GM12875 (cell line): ENCODE measurements around the gene GAB2.

Experiments
- H3K4me3 ChIP-seq: one replicate; pipeline ENCODE4 v1.5.1; 2011; ENCODE audit warnings: low read depth, low read length, control low read depth
- TF ChIP-seq, protein P1 (sequence below): IDR thresholded peaks from 2 replicates; pipeline ENCODE4 v1.5.1; 2011; ENCODE audit warnings: low read depth, mild to moderate bottlenecking, control low read depth, inconsistent platforms, low read length, moderate library complexity, borderline replicate concordance; ENCODE audit not compliant: insufficient read depth

GAB2 gene

DNA sequence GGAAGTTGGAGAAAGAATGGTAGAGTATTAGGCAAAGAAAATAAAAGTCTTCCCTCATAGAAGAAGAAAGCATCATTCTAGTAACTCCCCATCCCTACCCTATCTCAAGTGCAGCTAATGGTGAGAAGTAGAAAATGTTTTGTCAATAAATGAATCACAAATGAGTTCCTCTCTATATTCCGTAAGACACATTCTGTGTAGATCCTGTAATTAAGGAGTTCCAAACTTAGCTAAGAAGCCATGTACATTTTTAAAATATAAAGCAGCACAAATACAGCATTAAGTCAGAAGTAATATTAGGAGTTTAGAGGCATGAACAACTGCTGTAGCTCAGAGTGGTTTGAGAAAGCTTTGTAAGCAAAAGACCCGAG lies 80.1 kb downstream of the GAB2 start:
- no peak overlapping the region for H3K4me3 ChIP-seq
- TF ChIP-seq, protein P1, sequence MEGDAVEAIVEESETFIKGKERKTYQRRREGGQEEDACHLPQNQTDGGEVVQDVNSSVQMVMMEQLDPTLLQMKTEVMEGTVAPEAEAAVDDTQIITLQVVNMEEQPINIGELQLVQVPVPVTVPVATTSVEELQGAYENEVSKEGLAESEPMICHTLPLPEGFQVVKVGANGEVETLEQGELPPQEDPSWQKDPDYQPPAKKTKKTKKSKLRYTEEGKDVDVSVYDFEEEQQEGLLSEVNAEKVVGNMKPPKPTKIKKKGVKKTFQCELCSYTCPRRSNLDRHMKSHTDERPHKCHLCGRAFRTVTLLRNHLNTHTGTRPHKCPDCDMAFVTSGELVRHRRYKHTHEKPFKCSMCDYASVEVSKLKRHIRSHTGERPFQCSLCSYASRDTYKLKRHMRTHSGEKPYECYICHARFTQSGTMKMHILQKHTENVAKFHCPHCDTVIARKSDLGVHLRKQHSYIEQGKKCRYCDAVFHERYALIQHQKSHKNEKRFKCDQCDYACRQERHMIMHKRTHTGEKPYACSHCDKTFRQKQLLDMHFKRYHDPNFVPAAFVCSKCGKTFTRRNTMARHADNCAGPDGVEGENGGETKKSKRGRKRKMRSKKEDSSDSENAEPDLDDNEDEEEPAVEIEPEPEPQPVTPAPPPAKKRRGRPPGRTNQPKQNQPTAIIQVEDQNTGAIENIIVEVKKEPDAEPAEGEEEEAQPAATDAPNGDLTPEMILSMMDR = no peak

DNA sequence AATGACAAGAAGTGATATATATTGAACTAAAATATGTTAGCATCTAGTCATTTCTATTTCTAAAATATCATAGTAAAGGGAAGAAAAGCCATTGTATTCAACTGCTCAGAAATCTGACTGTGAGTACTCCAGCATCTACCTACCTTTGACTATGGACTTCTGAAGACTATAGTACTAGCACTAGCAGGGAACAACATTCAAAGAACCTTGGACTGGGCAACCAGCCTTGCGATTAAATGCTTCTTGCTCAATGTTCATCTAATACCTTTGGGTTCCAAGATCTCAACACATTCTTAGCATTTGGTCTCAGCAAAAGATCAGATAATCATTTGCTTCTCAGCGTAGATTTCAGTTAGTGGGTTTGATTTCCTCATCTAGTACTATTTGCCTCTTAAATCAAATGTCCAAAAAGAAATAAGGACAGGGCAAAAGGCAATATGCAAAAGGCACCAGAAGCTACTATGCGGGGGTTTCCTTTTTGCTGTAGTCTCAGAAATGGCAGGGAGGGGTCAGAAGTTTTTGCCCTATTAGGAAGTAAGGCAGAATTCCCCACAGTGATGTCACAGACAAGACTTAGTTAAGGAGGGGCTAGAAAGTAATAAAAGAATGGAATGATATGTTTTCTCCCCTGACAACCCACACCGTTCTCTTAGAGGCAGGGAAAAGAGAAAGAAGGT lies 80.6 kb downstream of the GAB2 start:
- TF ChIP-seq, protein P1 = no peak
- H3K4me3 ChIP-seq = no peak overlapping the region

DNA sequence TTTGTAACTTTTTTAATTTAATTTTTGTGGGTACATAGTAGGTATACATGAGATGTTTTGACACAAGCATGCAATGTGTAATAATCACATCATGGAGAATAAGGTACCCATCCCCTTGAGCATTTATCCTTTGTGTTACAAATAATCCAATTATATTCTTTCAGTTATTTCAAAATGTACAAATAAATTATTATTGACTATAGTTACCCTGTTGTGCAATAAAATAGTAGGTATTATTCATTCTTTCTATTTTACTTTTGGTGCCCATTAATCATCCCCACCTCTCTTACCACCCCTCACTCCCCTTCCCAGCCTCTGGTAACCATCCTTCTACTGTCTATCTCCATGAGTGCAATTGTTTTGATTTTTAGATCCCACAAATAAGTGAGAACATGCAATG lies 83.5 kb downstream of the GAB2 start:
- TF ChIP-seq, protein P1 = no peak
- H3K4me3 ChIP-seq = no peak overlapping the region

DNA sequence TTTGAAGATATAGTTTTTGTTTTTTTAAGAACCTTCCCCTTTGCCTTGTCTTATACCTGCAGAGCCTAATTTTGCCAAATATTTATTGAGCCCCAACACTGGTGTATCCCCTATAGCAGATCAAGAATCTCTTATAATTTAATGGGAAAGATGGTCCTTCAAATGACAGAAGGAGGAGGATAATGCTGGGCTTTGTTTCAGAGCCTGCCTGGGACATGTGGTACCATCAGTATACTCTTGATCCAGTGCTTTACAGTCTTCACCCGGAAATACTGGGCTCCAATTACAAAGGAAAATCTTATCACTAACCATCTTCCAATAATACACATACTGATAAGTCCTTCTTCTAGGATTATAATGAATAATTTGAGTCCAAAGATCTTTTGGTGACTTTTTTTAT lies 84.7 kb downstream of the GAB2 start:
- TF ChIP-seq, protein P1 = no peak
- H3K4me3 ChIP-seq = no peak overlapping the region

DNA sequence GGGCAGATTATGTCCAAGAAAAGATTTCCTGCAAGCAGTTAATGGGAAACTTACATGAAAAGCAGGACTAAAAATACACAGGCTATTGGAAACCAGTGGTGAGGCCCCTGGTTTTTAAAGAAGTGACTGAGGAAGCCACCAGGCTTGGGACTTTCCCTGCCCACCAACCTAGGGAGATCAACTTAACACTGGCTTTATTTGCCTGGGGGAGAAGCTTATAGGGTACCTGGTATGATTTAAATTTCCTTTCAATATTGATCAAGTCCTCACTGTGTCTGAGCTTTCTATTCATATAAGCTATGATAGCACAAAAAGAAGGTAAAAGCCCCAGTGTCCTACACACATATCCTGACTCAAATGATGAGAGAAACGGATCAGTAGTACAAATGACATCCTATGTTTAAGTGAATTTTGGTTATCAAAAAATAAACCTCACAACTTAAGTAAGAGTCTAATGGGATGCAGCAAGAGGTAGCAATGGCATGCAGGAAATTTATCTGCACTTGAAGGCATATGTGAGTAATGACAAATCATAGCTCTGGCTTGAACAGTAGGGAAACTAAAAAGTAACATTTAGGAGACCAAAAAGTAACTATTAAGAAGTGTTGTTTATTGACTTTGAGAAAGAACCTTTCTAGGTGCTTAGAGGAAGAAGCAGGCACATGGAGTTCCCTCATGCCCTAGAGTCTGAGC lies 85.3 kb downstream of the GAB2 start:
- no peak overlapping the region for H3K4me3 ChIP-seq

DNA sequence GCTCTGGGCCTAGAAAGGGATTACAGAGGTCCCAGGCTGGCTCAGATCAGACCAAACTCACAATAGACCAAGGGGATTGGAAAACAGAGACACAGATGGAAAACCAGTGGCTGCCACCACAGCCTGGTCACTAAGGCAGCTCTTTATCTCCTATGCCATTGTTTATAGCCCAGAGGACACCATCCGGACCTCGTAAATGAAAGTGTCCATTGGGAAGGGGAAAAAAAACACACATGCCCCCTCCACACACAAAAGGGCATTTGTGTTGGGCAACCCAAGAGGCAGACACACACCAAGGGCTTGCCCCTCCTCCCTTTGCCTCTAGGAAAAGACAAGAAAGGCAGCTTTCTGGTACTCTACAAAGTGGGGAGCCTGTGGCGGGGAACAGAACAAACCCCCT lies 85.9 kb downstream of the GAB2 start:
- TF ChIP-seq, protein P1 = no peak
- H3K4me3 ChIP-seq = no peak overlapping the region

More for the DNA sequence above, 85.3 kb downstream of the GAB2 start:
- TF ChIP-seq, protein P1 = no peak

DNA sequence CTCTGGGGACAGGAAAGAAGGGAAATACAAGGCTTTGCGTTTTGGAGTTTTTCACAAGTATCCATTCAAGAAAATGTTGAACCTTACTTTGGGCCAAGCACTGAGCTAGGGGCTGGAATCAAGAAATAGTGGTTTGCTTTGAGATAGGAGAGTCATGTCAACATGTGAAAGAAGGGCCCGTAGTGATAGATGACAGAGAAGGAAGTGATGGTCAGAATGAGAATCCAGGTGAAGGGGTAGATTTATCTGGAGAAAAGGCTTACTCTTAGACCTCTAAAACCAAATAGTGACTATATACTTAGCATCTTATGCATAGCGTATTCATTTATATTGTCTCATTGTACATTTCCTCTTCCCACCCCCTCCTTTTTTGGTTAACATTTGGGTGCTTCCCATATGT lies 87.3 kb downstream of the GAB2 start:
- no peak overlapping the region for H3K4me3 ChIP-seq
- TF ChIP-seq, protein P1 = no peak
